GM08714 (cell line): ENCODE data around the gene TCF25.

Source experiments
- H3K4me3 ChIP-seq: fragments of 200-500 bp; sonication (Bioruptor generic); 2 replicates; pipeline ENCODE4 v1.5.1; 2014; ENCODE audit warnings: mild to moderate bottlenecking, low read length, inconsistent platforms
- ZNF274 ChIP-seq: IDR thresholded peaks from 2 replicates; pipeline ENCODE4 v1.6.1; 2012; ENCODE audit warnings: mild to moderate bottlenecking, low read depth, low read length

Gene TCF25

GRCh38 chr16:89883346-89884040 lies 10.1 kb downstream of the TCF25 start:
- no peak for TF ChIP-seq ZNF274
- no peak overlapping the region for H3K4me3 ChIP-seq

DNA sequence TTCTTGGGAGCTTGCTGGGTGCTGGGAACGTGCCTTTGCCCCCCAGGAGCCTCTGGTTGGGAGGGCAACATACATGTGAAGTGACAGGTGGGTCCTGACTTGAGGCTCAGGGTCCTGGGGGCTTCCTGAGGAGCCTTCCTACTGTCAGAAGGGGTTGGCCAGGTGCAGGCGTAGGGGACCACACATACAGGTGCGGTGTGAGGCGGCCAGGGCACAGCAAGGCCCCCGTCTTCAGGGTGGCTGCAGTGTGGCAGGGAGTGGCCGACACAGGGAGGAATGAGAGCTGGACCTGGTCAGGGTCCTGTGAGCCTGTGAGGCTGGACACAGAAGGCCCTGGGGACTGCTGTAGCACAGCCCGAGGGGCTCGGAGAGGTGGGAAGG lies 10.6 kb downstream of the TCF25 start:
- no peak overlapping the region for H3K4me3 ChIP-seq
- TF ChIP-seq ZNF274 = no peak

- no peak for TF ChIP-seq ZNF274
- no peak overlapping the region for H3K4me3 ChIP-seq
Measured at GRCh38 chr16:89887243-89887642, 13.9 kb downstream of the TCF25 start.

DNA sequence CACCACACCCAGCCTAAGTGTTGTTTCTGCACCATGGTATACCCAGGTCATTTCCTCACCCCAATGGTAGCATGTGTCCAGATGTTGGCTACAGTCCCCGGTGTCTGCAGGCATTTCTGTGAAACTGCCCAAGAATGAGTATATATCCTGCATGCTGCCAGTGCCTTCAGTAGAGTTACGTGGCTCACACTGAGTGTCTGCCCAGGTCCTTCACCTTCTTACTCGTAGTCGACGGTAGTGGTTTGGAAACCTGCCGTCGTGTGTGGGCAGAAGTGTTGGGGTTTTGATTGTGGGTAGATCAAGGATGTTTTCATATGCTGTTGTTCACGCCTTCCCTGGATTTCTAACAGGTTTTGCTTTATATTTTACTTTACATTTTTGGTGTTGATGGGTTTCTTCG lies 16.8 kb downstream of the TCF25 start:
- TF ChIP-seq ZNF274 = no peak

DNA sequence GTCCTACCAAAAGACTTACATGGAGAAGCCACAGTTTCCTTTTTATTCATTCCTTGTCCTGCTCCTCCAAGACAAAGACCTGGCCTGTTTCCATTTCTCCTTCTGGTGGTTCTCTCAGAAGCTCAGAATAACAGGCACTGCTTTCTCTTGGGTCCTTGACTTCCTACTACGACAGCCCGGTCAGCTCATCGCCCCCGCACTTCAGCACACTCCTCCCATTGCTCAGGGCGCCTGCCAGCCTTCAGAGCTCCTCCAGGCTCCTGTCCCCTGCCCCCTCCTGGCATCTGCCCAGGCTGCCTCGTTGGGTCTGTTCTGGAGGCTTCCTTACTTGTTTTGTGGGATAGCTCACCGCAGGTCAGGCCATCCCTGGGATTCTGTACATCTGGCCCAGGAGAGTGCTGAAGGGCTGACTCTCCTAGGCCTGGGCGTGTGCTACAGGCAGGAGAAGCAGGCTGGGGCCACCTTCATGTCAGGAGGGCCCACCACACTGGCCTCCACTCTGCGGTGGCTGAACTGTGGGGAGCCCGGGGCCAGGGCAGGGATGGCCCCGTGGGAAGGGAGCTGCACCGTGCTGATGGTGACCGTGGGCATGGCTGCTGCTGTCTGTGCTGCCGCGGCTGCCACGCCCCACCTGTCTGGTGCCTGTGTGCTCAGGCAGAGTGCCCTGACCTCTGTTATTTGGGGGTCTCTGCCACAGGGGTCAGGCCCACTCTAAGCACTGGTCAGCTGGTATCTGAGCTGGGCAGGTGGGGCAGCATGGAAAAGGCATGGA lies 17.7 kb downstream of the TCF25 start:
- H3K4me3 ChIP-seq = no peak overlapping the region
- no peak for TF ChIP-seq ZNF274

More for the DNA sequence above, 16.8 kb downstream of the TCF25 start:
- no peak overlapping the region for H3K4me3 ChIP-seq

DNA sequence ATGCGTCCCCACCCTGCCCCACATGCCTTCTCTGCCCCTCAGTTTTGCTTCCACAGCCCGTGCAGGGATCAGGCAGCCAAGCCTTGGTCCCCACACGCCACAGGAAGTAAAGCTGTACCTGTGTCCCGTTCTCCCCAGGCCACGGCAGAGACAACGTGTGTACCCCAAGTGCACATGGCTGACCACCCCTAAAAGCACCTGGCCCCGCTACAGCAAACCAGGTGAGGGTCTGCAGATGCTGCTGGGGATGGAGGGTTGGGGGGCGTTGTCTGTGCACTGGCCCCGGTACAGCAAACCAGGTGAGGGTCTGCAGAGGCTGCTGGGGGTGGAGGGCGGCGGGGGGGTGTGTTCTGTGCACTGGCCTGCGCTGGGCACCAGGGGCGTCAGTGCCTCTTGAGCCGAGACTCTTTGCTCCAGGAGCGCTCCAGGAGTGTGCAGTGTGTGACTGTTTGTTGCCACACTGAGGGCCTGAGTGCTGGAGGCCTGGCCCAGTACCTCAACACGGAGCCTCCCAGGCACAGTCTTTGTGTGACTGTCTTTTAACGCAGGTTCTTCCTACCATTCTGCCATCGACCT lies 18.8 kb downstream of the TCF25 start:
- H3K4me3 ChIP-seq = no peak overlapping the region
- TF ChIP-seq ZNF274 = no peak

DNA sequence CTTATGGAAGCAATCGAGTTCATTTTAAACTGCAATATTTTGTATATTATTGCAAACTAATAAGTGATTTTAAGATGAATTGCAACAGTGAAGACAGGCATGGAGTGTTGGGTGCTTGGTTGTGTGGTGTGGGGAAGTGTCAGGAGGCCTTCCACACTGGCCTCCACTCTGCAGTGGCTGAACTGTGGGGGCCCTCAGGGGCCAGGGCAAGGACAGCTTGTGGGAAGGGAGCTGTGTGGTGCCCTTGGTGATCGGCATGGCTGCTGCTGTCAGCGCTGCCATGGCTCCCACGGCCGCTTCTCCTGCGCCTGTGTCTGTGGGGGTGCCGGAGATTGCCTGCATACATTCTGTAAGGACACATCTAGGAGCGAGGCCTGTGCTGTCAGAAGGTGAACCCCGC lies 19.2 kb downstream of the TCF25 start:
- no peak for TF ChIP-seq ZNF274
- H3K4me3 ChIP-seq = no peak overlapping the region

GRCh38 chr16:89893642-89894548 lies 20.5 kb downstream of the TCF25 start:
- no peak overlapping the region for H3K4me3 ChIP-seq
- TF ChIP-seq ZNF274 = no peak

DNA sequence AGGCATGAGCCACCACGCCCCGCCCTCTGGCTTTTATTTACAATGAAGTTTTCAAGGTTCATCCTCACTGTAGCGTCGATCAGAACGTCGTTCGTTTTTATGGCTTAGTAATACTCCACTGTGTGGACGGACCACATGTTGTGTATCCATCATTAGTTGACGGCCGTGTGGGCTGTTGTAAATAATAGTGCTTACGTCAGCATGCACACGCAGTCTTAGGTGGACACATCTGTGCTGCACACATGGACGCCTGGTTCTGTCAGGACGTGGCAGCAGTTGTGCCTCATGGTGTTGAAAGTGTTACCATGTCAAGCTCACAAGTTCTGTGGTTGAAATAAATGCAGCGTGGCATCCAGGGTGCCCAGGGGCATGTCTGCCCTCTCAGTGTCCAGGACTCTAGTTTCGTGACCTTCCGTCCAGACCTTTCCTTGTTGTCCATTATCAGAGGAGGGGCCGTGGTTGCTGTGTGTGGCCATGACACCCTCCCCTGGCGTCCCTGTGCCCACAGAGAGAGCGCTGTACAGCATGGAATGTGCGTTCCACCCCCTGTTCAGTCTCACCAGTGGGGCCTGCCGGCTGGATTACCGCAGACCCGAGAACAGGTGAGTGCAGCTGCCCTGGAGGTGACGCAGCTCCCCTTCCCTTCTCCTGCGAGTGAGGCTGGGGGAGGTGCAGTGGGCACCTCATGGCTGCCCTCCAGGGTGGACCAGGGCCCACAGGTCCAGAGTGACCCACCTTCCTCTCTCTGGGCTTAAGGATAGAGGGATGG lies 22.3 kb downstream of the TCF25 start:
- no peak overlapping the region for H3K4me3 ChIP-seq

DNA sequence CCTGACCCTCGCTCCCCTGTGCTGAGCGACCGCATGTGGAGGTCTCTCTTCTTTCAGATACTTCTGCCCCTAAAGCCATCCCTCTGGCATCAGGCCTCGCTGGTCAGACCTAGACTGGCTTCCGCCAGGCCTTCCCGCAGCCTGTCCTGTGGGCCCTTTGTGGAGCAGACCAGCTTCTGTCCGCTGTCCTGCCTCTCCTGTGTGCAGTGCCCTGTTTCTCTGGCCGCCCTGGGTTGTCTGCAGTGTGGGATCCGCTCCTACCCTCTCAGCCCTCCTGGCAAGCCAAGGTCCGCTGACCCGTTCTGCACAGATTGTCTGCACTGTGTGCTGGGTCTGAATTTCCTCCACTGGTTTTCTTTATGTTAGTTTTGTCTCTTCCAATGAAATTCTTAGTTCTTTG lies 23.8 kb downstream of the TCF25 start:
- H3K4me3 ChIP-seq = no peak overlapping the region
- no peak for TF ChIP-seq ZNF274

More for the DNA sequence above, 22.3 kb downstream of the TCF25 start:
- TF ChIP-seq ZNF274 = no peak

DNA sequence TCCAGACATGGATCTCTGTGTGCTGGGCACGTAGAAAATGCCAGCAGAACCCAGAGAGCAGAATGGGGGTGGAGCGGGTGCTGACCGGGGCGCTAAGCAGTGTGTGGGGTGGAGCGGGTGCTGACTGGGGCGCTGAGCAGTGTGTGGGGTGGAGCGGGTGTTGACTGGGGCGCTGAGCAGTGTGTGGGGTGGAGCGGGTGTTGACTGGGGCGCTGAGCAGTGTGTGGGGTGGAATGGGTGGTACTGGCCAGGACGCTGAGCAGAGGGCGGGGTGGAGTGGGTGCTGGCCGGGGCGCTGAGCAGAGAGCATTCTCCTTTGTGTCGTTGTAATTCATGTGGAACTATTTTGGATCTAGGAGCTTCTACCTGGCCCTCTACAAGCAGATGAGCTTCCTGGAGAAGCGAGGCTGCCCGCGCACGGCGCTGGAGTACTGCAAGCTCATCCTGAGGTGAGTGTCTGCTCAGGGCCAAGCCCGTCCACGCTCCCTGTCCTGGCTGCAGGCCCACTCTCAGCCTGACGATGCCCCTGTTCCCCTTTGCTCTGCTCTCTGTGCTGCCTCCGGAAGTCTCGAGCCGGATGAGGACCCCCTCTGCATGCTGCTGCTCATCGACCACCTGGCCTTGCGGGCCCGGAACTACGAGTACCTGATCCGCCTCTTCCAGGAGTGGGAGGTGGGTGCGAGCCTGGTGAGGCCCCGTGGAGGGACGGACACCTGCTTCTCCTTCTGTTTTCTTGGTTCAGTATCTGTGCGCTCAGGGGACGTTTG lies 25.0 kb downstream of the TCF25 start:
- no peak overlapping the region for H3K4me3 ChIP-seq
- TF ChIP-seq ZNF274 = no peak

DNA sequence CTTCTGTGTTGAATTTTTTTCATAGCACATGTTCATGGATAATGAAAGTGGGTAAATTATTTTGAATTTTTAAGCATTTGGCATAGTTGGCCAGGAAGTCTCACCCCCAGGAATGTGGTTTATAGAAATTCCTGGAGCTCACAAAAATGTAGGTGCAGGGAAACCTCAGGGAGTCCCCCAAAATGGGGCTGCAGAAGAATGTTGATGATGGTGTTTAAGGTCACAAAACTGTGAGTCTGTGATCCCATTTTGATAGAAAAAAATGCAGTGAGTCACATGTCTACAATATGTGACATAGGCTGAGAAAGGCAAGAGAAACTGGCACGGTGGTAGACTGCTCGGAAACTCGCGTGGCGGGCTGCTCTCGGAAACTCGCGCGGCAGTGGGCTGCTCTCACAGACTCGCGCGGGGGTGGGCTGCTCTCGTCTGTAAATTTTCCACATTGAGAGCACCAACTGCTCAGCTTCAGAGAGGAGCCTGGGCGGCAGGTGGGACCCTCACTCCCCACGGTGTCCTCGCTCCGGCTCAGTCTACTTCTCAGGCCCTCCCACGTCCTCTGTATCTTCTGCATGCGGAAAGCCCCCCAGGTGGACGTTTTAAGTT lies 26.6 kb downstream of the TCF25 start:
- no peak for TF ChIP-seq ZNF274
- H3K4me3 ChIP-seq = no peak overlapping the region
